GM06990 (cell line): ENCODE results near the gene NTPCR.
"Not testable (repeated sequence)": the region's sequence is repeated elsewhere in the genome, so short reads cannot be mapped to it uniquely, and the experiment has no call there.

ENCODE experiments used
- DNase-seq: peaks from one replicate; pipeline ENCODE4 v3.0.0-alpha.2; 2011; ENCODE audit not compliant: insufficient read length; ENCODE audit errors: extremely low read depth
- H3K27me3 ChIP-seq: replicated peaks from 2 replicates; pipeline ENCODE4 v1.6.0; 2011; ENCODE audit warnings: low read length; ENCODE audit not compliant: control insufficient read depth, insufficient read depth
- H3K36me3 ChIP-seq: 2 replicates; pipeline ENCODE4 v1.5.1; 2011; ENCODE audit warnings: low read length; ENCODE audit not compliant: control insufficient read depth, insufficient read depth
- H3K4me3 ChIP-seq: replicated peaks from 2 replicates; pipeline ENCODE4 v1.5.1; 2011; ENCODE audit warnings: low read depth, mild to moderate bottlenecking, control low read depth, low read length
- CTCF ChIP-seq: IDR thresholded peaks from 2 replicates; pipeline ENCODE4 v1.5.1; 2011; ENCODE audit warnings: low read length, control low read depth, mild to moderate bottlenecking, inconsistent platforms; ENCODE audit not compliant: insufficient read depth, poor library complexity, severe bottlenecking

NTPCR gene

GRCh38 chr1:232995189-232995588, 44.8 kb downstream of the NTPCR start:
- TF ChIP-seq CTCF, result no peak
- Histone ChIP-seq H3K27me3 (no peaks in the 10 kb centered on the region), H3K4me3 (no peak overlapping the region), H3K36me3 (peaks cover 2% of the 10 kb centered on the region)
- no peak for DNase-seq

- H3K4me3 ChIP-seq, result no peak overlapping the region
- H3K27me3 ChIP-seq, result no peaks in the 10 kb centered on the region
- peaks cover 3% of the 10 kb centered on the region for H3K36me3 ChIP-seq
- no peak for TF ChIP-seq CTCF
- DNase-seq, result no peak
Measured at GRCh38 chr1:232996143-232996542, 45.7 kb downstream of the NTPCR start.

GRCh38 chr1:232998138-232998537, 47.7 kb downstream of the NTPCR start:
- no peaks in the 10 kb centered on the region for H3K27me3 ChIP-seq
- peaks cover 3% of the 10 kb centered on the region for H3K36me3 ChIP-seq
- DNase-seq, result no peak
- no peak overlapping the region for H3K4me3 ChIP-seq
- no peak for TF ChIP-seq CTCF

- no peak for TF ChIP-seq CTCF
- Histone ChIP-seq H3K27me3 (no peaks in the 10 kb centered on the region), H3K4me3 (no peak overlapping the region), H3K36me3 (peaks cover 3% of the 10 kb centered on the region)
- no peak for DNase-seq
Measured at GRCh38 chr1:232998646-232999045, 48.2 kb downstream of the NTPCR start.

GRCh38 chr1:232999956-233000625, 49.7 kb downstream of the NTPCR start:
- H3K27me3 ChIP-seq, result no peaks in the 10 kb centered on the region
- DNase-seq, result no peak
- H3K4me3 ChIP-seq, result no peak overlapping the region
- TF ChIP-seq CTCF, result no peak
- H3K36me3 ChIP-seq, result peaks cover 3% of the 10 kb centered on the region

GRCh38 chr1:233003638-233004037, 53.2 kb downstream of the NTPCR start:
- not testable (repeated sequence) for H3K27me3 ChIP-seq, H3K36me3 ChIP-seq, H3K4me3 ChIP-seq, DNase-seq
